Esophagus muscularis mucosa (tissue), 4 donors: ENCODE data around the gene SLC7A4. TPM values are rescaled to one million over a fixed set of nuclear protein-coding genes. Genes with fewer than 3 reads are reported as not detected.
"Not testable (repeated sequence)": the region's sequence is repeated elsewhere in the genome, so short reads cannot be mapped to it uniquely, and the experiment has no call there.

Experiments used
- DNase-seq: peaks from one replicate; pipeline ENCODE4 v3.0.0-alpha.2; 2017; ENCODE audit errors: extremely low spot score
- H3K27ac ChIP-seq, 4 donors: fragments of 200-600 bp; sonication (generic); replicated peaks in 1 of 4; 1 replicate in 3 of 4; 2 replicates in 1 of 4; pipeline ENCODE4 v1.5.1; 2016 to 2019; ENCODE audit warnings: mild to moderate bottlenecking in 1 of 4
- H3K27me3 ChIP-seq, 4 donors: fragments of 200-600 bp; sonication (generic); one replicate each; pipeline versions ENCODE4 v1.5.1 to v1.6.0; 2016 to 2019
- H3K36me3 ChIP-seq, 4 donors: fragments of 200-600 bp; sonication (generic); one replicate each; pipeline ENCODE4 v1.5.1; 2016 to 2019
- H3K4me1 ChIP-seq, 4 donors: fragments of 200-600 bp; sonication (generic); one replicate each; pipeline ENCODE4 v1.5.1; 2016 to 2019
- H3K4me3 ChIP-seq, 4 donors: fragments of 200-600 bp; sonication (generic); 1 replicate in 2 of 4; 2 replicates in 2 of 4; pipeline ENCODE4 v1.5.1; 2016 to 2019; ENCODE audit warnings: mild to moderate bottlenecking in 4 of 4, moderate library complexity in 1 of 4
- H3K9me3 ChIP-seq, 4 donors: fragments of 200-600 bp; sonication (generic); 1 replicate in 3 of 4; 2 replicates in 1 of 4; pipeline ENCODE4 v1.5.1; 2016 to 2019
- EP300 ChIP-seq: sonication (generic); formaldehyde crosslinking; IDR thresholded peaks from one replicate; pipeline ENCODE4 v1.6.1; 2017; ENCODE audit warnings: antibody characterized with exemption
- POLR2A ChIP-seq: fragments of 450-650 bp; IDR thresholded peaks from one replicate; pipeline ENCODE4 v1.6.1; 2017; ENCODE audit warnings: antibody characterized with exemption, moderate library complexity, mild to moderate bottlenecking, low read depth
- POLR2AphosphoS5 ChIP-seq, 2 donors: sonication (generic); formaldehyde crosslinking; IDR thresholded peaks; one replicate each; pipeline ENCODE4 v1.6.1; 2017; ENCODE audit warnings: antibody characterized with exemption in 2 of 2
- WGBS: methylation state at CpG from one replicate; pipeline ENCODE4 v1.1.5; 2018; 5-methylcytosine and 5-hydroxymethylcytosine counted together
- intact Hi-C: fragments of 100-400 bp; cut with DNase I; formaldehyde crosslinking; loops from one replicate; pipeline ENCODE4 v1.15.1; 2023
- total RNA-seq, 4 donors: library from RNA; depleted of rRNA; stranded (reverse); fragments of >200 nt; gene quantifications; one replicate each; pipeline versions ENCODE4 v1.1.0 to v1.2.1, GENCODE V29; 2016
- TF ChIP-seq, protein P1 (sequence below), 3 experiments: fragments of 200-600 bp in 2 of 3; fragments of 450-650 bp in 1 of 3; sonication (generic) in 2 of 3; IDR thresholded peaks; one replicate each; pipeline ENCODE4 v1.5.1; 2017 to 2019; ENCODE audit warnings: antibody characterized with exemption in 3 of 3, mild to moderate bottlenecking in 2 of 3, moderate library complexity in 1 of 3

The SLC7A4 gene
- total RNA-seq, 4 donors from 2014 or later = 0.23 to 0.42 (median 0.36) TPM

DNA sequence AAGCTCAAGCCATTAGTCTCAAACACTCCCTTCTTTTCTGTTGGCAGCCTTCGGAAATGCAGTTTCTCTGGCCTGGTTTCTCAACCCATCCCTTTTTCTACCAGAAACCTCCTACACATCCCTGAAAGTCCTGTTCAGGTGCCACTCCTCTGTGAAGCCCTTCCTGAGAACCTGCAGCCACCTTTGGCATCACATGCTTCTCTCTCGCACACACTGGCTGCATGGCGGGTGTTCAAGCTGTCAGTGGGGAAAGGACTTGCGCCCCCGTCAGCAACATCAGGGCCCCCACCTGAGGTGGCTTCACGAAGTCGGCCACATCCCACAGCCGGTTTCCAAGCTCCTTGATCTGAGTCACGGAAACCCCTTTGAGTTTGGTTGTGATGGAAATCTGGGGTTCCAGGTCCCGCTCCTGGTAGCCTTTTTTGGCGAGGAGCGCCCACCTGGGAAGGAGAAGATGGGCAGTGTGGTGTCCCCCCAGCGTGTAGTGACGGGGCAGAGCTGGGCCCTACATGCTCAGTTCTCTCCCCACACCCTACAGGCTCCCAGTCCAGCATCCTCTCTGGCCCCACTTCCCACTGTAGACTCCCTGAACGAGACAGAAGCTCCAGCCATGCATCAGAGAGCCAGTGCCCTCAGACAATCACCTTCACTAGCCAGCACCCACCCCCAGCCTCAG, 11.6 kb upstream of the SLC7A4 start:
- TF ChIP-seq POLR2AphosphoS5 (IDR thresholded peaks at IDR 0.05) (no peak), EP300 (no peak), POLR2A (no peak)
- Histone ChIP-seq H3K27ac (no peak overlapping the region), H3K36me3 (no peaks in the 10 kb centered on the region), H3K4me1 (peaks cover 8 to 25% (median 21%) of the 10 kb centered on the region in 4 donors), H3K27me3 (no peaks in the 10 kb centered on the region), H3K4me3 (peak overlapping the region in 1 of 4 donors; percentile 54), H3K9me3 (no peaks in the 10 kb centered on the region)
- intact Hi-C loops = no loop called here
- DNase-seq = no peak
- 89% methylated on average over 9 of the region's 15 CpGs for WGBS

DNA sequence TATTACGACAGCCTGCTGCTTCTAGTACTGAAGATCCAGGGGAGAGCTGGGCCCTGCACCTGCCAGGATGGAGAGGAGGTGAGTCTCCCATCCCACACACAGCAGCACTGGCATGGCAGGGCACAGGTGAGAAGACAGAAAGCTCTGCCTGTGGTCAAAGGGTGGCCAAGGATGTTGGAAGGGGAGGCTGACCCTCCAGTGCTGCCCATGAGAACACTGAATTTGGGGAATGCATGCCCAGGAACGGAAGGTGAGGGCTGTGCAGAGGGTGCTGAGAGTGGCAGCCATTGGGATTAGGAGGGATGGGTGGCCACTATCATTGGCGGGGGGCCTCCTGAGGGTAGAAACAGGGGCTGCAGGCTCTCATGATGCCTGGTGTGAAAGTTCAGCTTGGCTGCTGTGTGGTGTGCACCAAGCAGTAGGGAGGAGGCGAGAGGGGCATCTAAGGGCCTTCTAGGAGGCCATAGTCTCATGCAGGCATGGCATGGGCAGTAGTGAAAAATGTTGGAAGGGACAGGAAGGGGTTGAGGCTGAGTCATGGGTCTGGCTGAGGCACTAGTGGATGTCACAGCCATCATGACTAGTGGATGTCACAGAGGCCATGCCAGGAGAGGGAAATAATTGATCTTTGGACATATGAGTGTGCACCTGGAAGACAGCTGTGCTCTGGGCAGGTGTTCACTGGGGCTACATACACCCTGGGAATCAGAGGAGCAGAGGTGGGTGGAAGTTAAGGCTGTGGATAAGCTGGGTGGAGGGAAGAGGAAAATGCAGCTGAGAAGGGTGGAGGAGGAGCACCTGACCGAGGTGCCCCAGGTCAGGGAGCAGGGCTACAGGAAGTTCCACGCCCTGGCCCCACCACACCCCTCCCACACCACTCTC, 10.9 kb upstream of the SLC7A4 start:
- H3K27me3 ChIP-seq = no peaks in the 10 kb centered on the region
- TF ChIP-seq, protein P1, sequence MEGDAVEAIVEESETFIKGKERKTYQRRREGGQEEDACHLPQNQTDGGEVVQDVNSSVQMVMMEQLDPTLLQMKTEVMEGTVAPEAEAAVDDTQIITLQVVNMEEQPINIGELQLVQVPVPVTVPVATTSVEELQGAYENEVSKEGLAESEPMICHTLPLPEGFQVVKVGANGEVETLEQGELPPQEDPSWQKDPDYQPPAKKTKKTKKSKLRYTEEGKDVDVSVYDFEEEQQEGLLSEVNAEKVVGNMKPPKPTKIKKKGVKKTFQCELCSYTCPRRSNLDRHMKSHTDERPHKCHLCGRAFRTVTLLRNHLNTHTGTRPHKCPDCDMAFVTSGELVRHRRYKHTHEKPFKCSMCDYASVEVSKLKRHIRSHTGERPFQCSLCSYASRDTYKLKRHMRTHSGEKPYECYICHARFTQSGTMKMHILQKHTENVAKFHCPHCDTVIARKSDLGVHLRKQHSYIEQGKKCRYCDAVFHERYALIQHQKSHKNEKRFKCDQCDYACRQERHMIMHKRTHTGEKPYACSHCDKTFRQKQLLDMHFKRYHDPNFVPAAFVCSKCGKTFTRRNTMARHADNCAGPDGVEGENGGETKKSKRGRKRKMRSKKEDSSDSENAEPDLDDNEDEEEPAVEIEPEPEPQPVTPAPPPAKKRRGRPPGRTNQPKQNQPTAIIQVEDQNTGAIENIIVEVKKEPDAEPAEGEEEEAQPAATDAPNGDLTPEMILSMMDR (IDR thresholded peaks at IDR 0.05) = no peak
- TF ChIP-seq POLR2AphosphoS5 (IDR thresholded peaks at IDR 0.05) (no peak), EP300 (no peak), POLR2A (no peak)
- 85% methylated on average over 6 of the region's 6 CpGs for WGBS
- no peaks in the 10 kb centered on the region for H3K9me3 ChIP-seq
- no peaks in the 10 kb centered on the region for H3K36me3 ChIP-seq
- DNase-seq = no peak
- peaks cover 8 to 29% (median 23%) of the 10 kb centered on the region in 4 donors for H3K4me1 ChIP-seq
- intact Hi-C loops = no loop called here
- H3K27ac ChIP-seq = no peak overlapping the region
- no peak overlapping the region for H3K4me3 ChIP-seq

DNA sequence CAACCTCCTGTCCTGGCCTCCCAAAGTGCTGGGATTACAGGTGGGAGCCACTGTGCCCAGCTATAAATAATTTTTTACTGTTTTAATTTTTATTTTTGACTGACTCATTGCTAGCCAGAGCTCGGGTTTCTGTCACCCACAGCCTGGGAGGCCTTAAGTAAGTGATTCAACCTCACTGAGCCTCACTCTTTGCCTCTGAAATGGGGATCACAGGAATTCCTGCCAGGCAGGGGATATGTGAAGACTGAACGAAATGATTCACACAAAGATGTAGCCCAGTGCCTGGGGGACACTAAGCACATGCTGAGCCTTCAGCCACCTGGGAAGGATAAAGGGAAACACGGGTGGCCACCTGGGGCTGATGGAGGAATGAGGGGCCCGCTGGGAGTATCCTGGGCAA, 9.6 kb upstream of the SLC7A4 start:
- Histone ChIP-seq H3K27ac (no peak overlapping the region), H3K4me1 (peaks cover 8 to 37% (median 27%) of the 10 kb centered on the region in 4 donors), H3K4me3 (no peak overlapping the region), H3K27me3 (no peaks in the 10 kb centered on the region), H3K9me3 (no peaks in the 10 kb centered on the region), H3K36me3 (no peaks in the 10 kb centered on the region)
- WGBS = 81% methylated on average over 4 of the region's 4 CpGs
- no peak for DNase-seq
- intact Hi-C loops = no loop called here
- TF ChIP-seq POLR2A (no peak), POLR2AphosphoS5 (IDR thresholded peaks at IDR 0.05) (no peak), EP300 (no peak)
- TF ChIP-seq, protein P1 (IDR thresholded peaks at IDR 0.05) = no peak

DNA sequence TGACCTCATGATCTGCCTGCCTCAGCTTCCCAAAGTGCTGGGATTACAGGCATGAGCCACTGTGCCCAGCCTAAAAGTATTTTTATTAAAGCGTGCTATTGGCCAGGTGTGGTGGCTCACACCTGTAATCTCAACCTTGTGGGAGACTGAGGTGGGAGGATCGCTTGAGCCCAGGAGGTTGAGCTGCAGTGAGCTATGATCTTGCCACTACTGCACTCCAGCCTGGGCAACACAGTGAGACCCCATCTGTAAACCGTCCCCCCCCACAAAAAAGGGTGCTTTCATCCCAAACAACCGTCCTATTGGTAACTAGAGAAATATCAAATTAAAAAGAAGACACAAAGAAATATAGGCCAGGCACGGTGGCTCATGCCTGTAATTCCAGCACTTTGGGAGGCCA, 6.8 kb upstream of the SLC7A4 start:
- H3K9me3 ChIP-seq, intact Hi-C loops, H3K4me3 ChIP-seq, H3K36me3 ChIP-seq, H3K27me3 ChIP-seq, H3K27ac ChIP-seq, DNase-seq: not testable (repeated sequence)
- H3K4me1 ChIP-seq = peaks cover 0 to 16% (median 6%) of the 10 kb centered on the region in 4 donors
- WGBS = 88% methylated on average over 5 of the region's 5 CpGs

DNA sequence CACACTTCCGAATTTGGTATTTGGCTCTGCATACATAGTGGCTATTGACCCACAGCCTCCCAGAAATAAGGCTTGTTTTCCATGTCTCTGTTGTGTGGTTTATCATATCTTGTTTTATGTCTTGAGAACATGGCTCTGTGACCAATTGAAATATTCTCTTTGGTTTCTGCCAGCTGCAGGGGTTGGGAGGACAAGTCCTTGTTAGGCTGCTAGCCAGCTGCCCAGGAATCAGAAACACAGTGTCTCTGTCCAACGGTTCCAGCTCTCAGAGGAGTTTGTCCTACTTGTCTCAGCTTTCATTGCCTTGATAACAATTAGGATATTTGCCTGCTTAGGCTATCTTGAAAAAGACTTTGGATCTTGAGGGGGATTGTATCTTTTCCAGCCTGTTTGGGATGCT, 6.0 kb upstream of the SLC7A4 start:
- intact Hi-C loops = no loop called here
- WGBS = 60% methylated on average over 2 of the region's 2 CpGs
- no peak for DNase-seq
- Histone ChIP-seq H3K27me3 (peaks cover 0 to under 1% (median 0%) of the 10 kb centered on the region in 4 donors), H3K9me3 (no peaks in the 10 kb centered on the region), H3K27ac (peak overlapping the region in 2 of 4 donors; percentile 47 to 54), H3K4me1 (peaks cover 0 to 12% (median 6%) of the 10 kb centered on the region in 4 donors), H3K4me3 (no peak overlapping the region), H3K36me3 (no peaks in the 10 kb centered on the region)
- TF ChIP-seq, protein P1 (IDR thresholded peaks at IDR 0.05) = no peak
- TF ChIP-seq POLR2AphosphoS5 (IDR thresholded peaks at IDR 0.05) (no peak), EP300 (no peak), POLR2A (no peak)
